Inflammatory macrophage treated with lipopolysaccharide for 1 hour (primary cell): ENCODE measurements around the gene TIRAP.
A peak's percentile ranks its signal among the peaks of the same experiment; 100 is the strongest.
"Not testable (repeated sequence)": the region's sequence is repeated elsewhere in the genome, so short reads cannot be mapped to it uniquely, and the experiment has no call there.

Experiments
- DNase-seq, 2 donors: peaks; one replicate each; pipeline ENCODE4 v3.0.0-alpha.2; 2020 to 2022

TIRAP gene

DNA sequence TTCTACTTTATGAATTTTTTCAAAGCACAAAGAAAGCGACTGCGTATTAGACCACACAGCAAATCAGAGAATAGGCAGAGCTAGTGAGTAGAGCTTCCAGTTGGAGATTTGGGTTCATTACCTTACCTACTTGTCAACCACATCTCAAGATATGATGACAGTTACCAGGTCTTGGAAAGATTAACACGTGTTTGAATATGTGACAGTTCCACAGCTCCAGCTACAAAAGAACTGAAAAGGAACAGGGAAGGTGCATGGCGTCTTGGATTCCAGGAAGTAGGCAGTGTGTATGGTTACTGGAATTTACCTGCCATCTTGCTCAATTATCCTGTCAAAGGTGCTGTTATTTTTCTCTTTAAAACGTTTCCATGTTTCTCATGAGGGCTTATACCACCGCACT is 5.3 kb downstream of the TIRAP start:
- no peak for DNase-seq

DNA sequence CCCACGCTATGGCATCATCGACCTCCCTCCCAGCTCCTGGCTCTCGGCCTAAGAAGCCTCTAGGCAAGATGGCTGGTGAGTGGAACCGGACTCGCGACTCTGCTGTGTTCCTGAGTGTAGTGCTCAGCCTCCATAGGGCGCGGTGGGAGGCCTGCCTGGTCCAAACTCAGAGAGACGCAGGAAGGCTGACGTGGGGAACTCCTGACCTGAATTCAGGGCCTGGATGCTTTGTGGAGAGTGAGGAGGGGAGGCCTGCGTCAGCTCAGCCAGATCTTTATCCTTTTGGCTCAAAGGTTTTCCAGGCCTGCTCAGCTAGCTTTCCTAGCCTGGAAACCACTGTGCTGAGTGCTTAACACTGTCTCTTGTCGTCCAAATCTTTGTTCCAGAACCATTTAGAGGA is 8.0 kb downstream of the TIRAP start:
- DNase-seq, result no peak

DNA sequence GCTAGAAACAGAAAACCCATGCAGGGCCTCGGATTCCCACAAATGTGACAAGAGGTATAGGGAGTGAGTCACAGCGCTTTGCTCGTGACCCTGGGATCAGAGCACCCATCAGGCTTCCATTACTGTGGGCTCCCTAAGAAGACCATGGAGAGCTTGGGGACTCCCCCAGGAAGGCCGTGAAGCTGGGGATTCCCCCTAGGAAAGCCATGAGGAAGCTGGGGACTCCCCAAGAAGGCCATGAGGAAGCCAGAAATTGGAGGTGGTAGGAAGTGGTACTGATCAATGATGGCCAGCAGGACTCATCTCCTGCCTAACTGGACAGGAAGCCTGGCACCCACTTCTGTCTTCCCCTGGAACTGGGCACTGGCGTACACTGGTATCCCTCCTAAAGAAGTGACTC is 10.8 kb downstream of the TIRAP start:
- DNase-seq, result peak; percentile 72 to 88

DNA sequence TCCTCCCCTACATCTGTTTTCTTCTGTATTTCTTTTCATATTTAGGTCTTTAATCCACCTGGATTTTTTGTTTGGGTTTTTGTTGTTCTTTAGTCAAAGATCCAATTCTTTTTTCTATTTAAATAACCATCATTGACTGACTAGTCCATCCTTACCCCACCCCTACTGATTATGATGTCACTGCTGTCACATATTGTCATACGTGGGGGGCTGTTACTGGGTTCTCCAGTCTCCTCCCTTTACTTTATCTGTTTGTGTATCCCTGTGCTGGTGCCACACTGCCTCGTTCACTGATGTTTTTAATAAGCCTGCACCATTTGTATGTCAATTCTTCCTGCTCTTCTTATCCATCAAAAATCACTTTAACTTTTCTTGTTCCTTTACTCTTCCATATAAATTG is 14.1 kb downstream of the TIRAP start:
- DNase-seq, result no peak

DNA sequence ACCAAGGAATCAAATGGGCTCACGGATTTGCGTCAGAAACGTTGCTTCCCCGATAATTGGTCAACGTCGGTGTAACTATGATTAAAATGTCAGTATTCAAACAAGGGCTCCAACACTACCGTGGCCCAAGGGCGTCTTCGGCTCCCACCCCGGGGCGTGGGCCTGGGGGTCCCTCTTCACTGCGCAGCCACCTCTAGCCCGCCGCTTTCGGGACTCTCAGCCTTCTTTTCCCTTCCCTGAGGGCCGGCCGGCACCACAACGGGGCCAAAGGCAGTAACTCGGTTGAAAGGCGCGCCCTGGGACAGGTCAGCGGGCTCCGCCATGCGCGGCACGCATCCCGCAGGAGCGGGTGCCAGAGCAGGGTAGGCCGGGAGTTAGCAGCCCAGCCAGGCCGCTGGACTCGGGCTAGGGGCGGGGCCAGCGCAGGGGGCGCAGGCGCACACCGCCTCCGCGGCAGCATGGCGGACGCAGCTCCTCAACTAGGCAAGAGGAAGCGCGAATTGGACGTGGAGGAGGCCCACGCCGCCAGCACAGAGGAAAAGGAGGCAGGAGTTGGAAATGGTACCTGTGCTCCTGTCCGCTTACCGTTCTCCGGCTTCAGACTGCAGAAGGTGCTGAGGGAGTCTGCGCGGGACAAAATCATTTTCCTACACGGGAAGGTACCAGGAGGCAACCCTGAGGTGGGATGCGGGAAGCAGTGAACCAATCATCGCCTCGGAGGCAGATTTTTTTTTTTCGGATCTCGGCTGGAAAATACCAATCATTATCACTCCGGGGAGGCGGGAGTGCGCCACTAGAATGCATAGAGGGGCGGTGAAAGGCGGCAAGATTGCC is 20.9 kb downstream of the TIRAP start, which contains the start of gene DCPS:
Gene DCPS, plus strand, starts transcription at position 438 of the 834 bp plus-strand sequence. Its CDS starts 21 bp downstream, at position 459.
- peak; percentile 84 to 88 for DNase-seq

DNA sequence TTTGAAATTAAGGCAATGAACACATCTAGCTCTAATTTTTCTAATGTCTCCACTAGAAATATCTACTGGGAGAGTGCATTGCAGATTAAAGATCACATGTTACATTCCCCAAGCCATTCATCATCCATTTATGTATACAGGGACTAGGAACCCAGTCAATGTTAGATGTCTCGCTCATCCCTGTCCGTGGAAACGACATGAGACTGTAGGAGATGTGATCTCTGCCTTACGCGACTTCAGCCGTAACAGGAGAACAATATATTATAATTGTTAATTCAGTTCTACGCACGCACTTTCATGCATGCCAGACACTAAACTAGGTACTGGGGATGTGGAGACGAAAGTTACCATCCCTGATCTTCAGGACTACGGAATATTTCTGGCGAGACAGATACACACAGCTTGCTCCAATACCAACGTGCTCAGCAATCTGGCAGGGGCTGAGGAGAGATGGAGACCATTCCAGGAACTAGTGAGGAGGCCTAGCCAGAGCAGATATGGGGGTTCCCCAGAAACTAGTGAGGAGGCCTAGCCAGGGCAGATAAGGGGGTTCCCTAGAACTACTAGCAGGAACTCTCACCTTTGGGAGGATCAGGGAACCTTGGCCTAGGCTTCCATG is 21.7 kb downstream of the TIRAP start:
- no peak for DNase-seq

DNA sequence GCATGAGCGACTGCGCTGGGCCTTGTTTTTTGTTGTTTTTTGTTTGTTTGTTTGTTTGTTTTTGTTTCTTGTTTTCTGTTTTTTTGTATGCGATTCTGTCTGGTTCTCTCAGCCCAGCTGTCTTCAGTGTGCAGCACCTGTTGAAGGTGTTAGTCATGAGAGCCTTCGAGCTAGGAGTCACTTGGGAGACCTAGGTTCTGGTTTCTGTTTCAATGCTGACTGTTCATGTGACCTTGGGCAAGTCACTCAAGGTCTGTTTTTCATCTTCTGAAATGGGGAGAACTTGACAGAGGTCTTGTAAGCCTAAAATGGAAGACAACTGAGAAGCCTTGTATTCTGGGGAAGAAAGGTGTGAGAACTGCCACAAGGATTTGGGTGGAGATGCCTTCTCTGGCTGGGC is 22.8 kb downstream of the TIRAP start:
- DNase-seq, result no peak

DNA sequence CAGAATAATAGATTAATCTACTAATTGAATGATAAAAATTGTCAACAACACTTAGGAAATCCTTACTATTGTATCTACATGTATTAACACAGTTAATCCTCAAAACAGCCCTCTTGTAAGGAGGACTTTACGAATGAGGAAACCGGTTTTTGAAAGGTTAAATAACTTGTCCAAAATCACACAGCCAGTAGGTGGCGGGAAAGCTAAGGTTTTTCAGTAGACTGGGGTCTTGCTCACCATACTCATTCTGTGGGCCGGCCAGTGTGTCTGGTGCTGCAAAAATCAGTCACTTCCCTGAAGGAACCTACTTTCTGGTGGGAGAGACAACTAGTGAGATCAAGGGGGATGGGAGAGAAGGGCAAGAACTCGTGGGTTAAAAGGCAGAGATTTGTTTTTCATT is 24.8 kb downstream of the TIRAP start:
- DNase-seq, result peak in 1 of 2 donors; percentile 45

DNA sequence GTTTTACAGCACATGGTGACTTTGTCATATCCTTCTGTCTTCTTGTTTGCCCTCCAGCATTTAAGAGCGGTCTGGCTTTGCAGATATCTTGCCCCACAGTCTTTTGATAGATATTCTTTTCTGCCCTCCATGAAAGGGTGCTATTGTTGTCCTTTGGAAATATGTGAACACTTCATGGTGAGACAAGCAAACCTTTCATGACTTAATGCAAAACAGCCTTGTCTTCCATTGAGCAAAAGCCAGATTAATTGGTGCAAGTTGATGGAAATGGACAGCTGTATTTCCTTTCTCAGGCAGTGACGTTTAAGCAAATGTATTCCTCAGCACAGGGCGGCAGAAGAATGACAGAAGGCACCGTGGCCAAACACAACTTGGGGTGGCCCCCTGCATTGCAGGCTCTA is 25.4 kb downstream of the TIRAP start:
- DNase-seq, result no peak

DNA sequence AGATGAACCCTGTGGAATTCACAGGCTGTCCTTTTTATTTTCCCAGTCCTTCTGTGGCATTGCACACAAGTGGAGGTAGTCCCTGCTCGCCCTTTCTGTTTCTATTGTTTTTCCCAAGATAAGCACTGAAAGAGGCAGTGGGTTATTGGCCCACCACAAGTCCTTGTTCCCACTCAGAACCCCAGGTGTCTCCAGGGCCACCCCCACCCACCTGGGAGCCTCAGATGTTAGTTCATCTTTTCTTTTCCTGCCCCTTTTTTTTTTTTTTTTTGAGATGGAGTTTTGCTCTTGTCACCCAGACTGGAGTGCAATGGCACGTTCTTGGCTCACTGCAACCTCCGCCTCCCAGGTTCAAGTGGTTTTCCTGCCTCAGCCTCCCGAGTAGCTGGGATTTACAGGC is 25.9 kb downstream of the TIRAP start:
- not testable (repeated sequence) for DNase-seq

DNA sequence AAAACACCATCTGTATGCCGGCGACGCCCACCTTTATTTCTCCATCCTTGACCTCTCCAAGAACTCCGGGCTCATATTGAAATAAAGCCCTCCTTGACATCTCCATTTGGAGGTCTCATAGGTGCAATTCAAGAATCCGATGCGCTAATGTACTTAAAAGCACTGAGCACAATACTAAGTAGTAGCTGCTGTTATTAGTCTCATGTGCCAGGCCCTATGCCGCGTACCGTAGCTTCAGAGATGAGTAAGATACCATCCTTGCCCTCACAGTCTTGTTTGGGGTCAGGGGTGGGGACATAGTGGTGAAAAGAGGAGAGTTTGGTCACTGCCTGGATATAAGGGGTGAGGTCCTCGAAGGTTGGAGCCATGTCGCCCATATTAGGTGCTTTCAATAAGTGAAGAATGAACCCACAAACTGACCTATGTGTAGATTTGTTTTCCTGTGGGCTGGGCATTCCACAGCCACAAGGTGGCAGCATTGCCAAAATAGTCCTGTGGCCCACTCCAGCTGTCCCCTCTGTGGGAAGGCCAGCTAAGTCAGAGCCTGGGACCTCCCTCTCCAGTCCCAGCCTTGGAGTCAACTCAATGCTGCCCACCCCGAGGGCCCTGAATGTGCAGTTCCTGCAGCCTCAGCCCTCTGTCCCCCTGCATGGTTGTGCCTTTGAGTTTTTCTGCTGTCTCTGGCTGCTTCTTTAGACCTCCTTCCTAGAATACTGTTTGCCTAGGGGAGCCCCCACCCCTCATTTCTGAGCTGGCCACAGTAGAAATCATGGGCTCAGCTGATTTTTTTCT is 27.5 kb downstream of the TIRAP start:
- DNase-seq, result peak; percentile 65 to 86

DNA sequence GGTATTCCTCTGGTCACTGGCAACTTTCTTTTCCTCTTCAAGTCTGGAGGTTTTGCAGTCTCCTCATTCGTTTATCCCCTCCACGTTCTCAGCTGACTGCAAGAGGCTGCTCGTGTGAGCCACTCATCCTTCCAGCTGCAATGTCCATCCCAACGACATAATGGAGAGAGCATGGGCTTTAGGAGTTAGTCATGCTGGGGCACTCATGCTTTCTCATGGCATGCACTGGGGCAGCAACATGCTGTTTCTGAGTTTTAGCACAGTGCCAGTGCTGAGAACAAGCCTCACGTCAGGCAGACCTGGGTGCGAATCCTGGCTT is 28.1 kb downstream of the TIRAP start:
- DNase-seq, result no peak

DNA sequence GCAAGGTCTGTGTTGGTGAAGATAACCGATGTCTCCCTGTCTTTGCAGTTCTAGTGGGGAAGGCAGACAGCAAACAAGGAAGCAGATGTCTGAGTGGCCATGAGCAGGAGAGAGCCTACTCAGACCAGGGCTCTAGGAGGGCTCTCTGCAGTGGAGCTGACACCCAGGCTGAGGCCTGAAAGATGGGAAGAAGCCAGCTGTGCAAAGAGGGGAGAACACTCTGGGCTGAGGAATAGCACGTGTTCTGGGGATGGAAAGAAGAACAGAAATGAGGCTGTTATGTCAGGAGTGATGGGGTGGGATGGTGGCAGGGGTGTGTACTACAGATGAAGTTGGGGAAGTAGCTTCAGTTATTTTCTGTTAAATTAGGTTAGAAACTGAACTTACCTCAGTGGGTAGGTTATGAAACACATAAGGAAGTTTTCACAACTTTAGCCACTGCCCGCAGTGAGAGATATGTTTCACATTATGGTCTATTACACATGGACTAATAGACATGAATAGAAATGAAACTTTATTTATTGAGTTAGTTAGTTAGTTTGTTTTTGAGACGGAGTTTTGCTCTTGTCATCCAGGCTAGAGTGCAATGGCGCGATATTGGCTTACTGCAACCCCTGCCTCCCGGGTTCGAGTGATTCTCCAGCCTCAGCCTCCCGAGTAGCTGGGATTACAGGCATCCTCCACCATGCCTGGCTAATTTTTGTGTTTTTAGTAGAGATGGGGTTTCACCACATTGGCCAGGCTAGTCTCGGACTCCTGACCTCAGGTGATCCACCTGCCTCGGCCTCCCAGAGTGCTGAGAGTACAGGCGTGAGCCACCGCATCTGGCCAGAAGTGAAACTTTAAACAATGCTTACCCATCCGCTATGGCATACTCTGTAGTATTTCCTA is 28.8 kb downstream of the TIRAP start:
- peak; percentile 66 to 76 for DNase-seq

DNA sequence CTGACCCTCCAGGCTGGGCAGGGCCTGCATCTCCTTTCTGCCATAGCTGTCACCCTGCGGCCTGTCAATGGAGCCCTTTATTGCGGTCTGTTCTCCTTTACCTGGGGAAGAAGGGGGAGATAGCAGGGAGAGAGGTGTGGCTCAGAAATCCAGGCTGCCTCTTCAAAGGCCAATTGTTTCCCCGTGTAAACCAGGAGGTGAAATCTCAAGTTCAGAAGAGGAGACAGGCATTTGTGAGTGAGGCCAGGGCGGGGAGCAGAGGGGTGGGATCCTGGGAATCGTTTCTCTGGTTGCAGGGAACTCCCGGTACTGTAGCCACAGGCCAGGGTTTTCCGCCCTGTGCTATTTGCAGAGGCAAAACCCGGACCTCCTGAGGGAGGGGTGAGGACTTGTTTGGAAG is 30.1 kb downstream of the TIRAP start:
- no peak for DNase-seq

DNA sequence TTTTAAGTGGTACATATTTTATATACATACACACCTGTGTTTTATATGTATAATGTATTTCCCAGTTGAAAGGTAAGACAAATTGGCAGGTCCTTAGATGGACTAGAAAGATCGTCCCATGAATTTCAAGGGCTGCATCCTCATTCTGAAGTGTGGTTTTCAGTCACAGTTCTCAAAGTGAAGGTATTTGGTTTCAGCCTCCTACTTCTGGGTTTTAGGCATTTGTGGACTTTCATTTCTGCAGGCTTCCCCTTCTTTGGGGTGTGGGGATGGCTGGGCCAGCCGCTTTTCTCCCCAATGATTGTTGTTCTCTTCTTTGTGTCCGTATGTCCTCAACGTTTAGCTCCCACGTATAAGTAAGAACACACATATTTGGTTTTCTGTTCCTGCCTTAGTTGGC is 30.9 kb downstream of the TIRAP start:
- no peak for DNase-seq

DNA sequence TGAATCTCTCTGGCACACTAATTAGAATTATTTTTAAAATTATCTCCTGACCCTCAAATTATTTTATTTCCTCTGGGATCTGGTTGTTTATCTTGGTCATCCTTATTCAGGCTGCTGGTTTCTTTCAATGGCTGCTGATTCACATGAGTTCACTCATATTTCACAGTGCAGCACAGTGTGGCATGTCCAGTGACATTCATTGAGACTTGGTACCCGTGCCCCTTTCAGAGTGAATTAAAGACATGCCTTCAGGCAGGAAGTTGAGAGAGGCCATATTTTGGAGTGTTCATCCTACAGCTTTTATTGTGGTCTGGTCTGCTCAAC is 34.5 kb downstream of the TIRAP start:
- DNase-seq, result no peak

DNA sequence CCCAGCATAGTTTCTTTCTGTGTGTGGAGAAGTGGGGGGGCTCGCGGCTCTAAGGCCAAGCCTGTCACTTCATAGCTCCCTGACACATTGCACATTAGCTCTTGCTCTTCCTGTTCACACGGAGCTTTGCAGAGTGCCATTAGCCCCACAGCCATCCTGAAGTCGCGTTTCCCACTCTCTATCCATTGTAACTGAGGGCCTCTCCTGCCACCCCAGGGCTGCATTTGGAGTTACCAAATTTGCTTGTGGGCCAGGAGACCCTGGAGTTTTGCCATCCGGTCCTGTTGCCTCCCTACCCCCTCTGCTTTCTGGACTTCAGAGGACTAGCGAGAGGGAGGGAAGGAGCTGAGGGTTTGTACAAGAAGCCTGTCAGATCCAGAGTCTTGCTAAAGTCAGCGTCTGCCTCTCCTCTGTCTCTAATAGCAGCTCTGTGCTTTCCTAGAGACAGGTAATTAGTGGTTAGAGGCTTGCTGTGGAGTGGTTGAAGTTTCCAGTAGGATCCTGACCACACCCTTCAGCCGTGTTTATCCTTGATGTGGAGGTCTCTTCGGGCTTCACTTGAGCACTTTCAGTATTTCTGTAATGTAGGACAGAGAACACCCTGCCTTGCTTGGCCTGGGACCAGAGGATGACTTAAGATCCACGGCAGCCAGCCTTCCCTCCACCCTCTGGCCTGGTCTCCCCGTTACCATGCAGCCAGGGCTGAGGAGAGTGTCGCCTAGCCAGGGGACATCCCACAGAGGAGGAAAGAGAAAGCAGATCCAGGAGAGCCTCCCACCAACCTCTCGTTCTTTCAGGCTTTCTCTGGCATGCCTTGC is 35.1 kb downstream of the TIRAP start:
- DNase-seq, result peak in 1 of 2 donors; percentile 61

DNA sequence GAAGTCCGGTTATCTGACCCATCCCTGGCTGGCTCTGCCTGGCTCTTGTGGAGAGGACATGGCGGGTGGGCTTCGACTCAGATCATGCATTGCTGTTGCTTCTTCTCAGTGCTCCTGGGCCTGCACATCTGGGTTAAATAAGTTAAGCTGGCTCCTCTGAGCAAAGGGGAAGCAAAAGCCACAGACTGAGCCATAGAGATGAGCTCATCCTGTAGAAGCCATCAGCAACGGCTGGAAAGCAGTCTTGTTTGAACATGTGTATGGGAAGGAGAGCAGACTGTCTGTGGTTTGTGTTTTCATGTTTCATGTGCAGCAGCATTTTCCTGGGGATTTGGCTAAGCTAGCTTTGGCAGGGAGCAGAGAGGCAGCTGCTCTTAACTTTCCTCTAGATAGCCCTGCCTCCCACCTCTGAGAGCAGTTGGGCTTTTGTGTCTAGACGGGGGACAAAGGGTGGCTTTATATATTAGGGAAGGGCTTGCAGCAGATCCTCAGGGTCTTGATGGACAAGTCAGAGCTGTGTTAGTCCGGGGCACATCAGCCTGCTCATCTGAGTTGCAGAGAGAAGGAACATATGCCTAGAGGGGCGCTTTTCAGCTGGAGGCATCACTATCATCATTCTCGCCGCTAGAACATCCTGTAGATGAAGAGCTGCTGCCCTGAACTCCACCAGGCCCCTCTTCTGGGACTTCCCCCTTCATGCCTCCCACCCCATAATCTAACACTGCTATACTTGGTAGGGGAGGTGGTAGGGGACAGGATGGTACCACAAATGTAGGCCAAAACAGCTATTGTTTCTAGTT is 35.9 kb downstream of the TIRAP start:
- DNase-seq, result peak; percentile 74 to 78

DNA sequence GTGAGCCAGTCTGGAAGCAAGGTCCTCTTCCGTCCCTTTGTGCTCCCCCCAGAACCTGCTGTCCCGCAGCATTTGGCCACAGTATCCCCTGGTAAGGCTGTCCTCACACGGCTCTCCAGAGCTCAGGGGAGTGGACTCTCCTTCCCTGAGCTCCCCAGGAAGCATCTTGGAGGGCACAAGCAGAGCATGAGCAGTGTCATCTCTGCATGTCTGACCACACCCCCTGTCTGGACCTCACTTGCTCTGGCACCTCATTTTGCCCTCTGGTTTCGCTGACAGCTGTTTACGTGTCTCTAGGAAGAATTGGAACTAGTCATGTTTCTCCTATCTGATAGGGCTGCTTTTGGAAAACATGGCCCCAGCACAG is 36.5 kb downstream of the TIRAP start:
- DNase-seq, result no peak

DNA sequence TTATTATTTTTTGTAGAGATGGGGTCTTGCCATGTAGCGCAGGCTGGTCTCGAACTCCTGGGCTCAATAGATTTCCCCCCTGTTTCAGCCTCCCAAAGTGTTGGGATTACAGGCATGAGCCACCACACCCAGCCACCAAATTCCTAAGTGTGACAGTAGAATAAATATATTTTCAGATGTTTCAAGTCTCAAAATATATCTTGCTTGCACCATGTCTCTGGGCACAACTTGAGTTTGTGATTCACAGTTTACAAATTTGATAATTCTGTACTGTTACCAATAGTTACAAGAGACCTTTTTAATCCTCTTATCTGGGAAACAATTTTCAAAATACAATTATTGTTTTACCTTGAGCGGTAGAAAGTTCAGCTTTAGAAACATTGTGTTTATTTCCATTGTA is 40.1 kb downstream of the TIRAP start:
- no peak for DNase-seq

DNA sequence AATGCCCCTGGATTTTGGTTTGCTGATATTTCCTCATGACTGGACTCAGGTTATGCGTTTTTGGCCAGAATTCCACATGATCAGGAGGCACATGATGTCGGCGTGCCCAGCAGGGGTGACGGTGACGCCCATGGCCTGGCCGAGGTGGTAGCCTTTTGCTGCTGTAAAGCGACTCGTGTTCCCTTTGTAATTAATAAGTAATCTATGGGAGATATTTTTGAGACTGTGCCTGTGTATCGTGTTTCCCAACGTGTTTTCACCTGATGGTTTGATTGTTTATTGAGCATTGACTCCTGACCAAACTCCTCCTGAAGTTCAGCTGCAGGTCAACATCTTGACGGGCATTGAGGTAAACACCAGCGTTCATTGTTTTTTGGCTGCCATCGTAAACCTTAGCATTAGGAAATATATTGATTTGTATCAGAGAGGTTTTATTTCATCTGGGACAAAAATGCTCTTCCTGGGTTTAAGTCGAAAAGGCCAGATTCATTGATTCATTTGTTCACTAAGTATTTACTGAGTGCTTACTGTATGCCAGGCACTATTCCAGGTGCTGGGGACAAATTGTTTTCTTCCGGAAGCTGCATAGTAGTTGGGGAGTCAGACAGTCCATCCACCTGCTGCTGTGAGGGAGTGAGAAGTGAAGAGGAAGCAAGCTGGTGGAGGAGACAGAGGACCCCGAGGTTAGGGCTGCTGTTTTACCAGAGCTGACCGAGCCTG is 44.5 kb downstream of the TIRAP start:
- no peak for DNase-seq
